ENCODE data around the gene CEP41.

The CEP41 gene

GRCh38 chr7:130421684-130422083 is 19.1 kb downstream of the CEP41 start:
- DNase-seq (ENCODE audit: low read depth in 2 of 3, low spot score in 2 of 3): no peak

DNA sequence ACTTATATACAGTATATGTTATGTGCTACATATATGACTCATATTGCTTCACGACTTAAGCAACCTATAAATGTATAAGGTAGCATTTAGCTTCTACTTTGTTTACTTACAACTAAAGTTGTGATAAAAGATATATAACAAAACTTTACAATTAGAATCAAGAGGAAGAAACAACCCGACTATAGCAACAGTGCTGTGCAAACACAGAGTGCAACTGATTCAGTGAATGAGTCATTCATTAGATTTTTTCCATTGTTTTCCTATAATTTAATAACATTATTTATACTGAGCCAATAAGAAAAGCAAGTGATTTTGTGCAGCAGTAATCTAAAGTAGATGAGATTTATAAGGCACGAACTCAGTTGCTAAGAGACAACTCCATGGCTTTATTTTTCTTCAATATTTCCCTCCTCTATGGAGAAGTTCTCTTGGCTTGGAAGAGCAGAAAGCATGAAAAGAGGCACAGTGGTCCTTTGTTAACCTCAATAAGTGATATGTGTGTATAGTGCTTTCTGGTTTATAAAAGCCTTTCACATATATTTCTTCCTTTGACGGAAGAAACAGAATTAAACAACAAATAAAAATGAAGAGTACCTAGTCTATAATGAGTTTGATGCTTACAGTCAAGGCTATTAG is 19.8 kb downstream of the CEP41 start:
- DNase-seq (ENCODE audit: low read depth in 2 of 3, low spot score in 2 of 3): no peak

DNA sequence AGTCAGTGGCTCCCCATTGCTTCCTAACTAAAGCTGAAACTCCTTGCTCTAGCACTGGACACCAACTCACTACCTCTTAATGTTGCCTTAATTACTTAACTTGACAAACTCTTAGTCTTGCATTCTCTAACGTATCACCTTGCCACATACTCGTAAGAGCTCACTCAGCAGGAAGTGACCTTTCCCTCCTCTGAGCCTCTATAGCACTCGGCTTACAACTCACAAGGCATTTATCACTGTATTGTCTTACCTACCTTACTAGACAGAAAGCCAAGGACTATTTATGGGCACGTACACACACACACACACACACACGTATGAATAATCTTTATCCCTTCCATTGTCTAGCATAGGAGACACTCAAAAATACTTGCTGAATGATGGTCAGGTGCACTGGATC is 21.2 kb downstream of the CEP41 start:
- no peak for DNase-seq (ENCODE audit: low read depth in 2 of 3, low spot score in 2 of 3)

DNA sequence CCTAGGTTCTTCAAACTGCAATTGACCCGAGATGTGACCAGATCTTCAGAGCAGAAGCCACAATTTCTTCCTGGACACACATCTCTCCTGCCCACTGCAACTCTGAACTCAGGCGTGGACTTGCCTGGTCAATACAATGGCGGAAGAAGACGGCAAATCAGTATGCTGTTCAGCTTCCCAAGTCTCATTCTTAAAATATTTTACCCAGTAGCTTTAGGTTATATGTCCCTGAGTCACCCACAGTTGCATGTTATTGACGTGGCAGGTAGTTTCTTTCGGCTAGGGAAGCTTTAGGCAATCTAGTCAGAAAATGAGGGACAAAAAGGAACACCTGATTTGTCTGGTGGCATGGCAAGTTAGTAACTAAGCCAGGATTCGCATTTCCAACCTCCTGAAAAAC is 22.5 kb downstream of the CEP41 start:
- no peak for DNase-seq (ENCODE audit: low read depth in 2 of 3, low spot score in 2 of 3)

DNA sequence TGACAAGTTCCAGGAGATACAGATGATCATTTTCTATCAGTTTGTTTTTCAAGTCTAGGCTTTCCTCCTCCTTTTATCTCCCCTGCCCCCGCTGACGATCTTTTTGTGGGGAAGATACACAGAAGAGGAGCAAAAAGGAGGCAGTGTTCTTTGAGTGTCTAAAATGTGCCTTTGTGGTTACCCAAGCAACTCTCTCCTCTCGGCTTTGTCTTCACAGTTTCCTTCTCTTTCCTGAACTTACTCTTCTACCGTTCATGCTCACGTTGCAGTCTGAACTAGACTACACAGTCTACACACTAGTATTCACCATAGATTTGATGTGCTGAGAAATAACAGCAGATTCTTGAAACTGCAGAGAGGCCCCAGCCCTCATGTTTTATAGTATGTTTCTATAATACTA is 23.6 kb downstream of the CEP41 start:
- DNase-seq (ENCODE audit: low read depth in 2 of 3, low spot score in 2 of 3): no peak

DNA sequence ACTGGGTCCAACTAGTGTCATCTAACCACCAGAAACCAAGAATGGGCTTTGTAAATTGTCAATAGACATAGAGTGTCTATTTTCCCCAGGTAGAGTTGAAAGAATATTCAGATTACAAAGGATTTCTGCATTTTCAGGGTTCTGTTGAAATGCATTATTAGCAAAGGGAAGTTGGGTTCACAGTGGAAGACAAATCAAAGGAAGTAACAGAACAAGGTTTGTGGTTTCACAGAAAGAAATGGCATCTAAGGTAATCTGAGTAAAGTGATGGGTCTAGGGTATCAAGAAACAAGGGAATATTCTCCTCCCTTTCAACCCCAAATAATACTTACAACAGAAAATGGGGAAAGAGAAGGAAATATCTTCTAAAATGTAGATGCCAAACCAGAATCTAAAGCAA is 25.8 kb downstream of the CEP41 start:
- DNase-seq (ENCODE audit: low read depth in 2 of 3, low spot score in 2 of 3): no peak

GRCh38 chr7:130413201-130413600 is 27.6 kb downstream of the CEP41 start:
- DNase-seq (ENCODE audit: low read depth in 2 of 3, low spot score in 2 of 3): no peak

GRCh38 chr7:130410868-130411541 is 29.8 kb downstream of the CEP41 start:
- DNase-seq (ENCODE audit: low read depth in 2 of 3, low spot score in 2 of 3): no peak

DNA sequence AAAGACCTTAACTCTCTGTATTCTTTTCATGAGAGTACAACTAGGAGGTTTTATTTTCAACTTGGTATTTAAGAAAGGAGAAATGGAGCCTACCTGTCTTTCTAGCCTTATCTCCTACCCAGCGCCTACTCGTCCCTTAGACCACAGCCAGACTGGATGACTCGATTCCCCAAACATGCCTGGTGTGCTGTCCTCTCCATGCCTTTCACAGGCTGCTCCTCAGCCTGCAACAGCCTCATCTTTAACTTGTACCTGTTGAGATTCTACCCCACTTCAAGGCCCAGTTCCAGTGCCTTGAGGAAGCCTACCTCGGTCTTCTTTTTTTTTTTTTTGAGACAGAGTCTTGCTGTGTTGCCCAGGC is 31.1 kb downstream of the CEP41 start:
- DNase-seq (ENCODE audit: low read depth in 2 of 3, low spot score in 2 of 3): no peak

DNA sequence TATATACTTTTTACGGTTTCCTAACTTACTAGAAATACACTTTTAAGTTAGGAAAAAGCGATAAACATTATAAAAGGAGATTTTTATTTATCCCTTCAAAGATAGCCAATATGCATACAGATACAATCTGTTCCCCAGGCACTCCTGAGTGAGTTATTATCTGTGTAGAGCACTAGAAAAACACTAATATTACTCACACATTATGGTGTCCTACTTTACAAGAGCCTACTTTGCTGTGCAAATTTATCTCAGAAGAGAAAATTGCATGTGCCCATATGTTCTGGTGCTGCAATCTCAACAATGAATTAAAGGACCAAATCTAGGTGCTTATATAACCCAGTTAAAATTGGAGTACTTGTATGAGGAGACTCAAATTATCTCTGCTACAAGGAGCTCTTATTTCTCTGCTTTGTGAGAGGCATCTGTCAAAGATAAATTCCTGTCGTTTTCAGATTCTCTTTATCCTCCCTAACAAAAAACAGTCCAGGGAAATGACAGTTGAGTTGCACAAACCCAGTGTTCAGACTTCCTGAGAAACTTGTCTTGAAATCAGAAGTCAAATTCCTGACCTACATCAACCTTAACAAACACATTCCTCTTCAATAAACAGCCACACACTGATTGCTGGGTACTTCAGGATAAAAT is 31.6 kb downstream of the CEP41 start:
- no peak for DNase-seq (ENCODE audit: low read depth in 2 of 3, low spot score in 2 of 3)

GRCh38 chr7:130405003-130405402 is 35.8 kb downstream of the CEP41 start:
- DNase-seq (ENCODE audit: low read depth in 2 of 3, low spot score in 2 of 3): no peak

- DNase-seq (ENCODE audit: low read depth in 2 of 3, low spot score in 2 of 3): no peak
These were observed 39.2 kb downstream of the CEP41 start for GRCh38 chr7:130401578-130401977.

GRCh38 chr7:130401101-130401500 is 39.7 kb downstream of the CEP41 start:
- DNase-seq (ENCODE audit: low read depth in 2 of 3, low spot score in 2 of 3): no peak

GRCh38 chr7:130400120-130400572 is 40.7 kb downstream of the CEP41 start:
- no peak for DNase-seq (ENCODE audit: low read depth in 2 of 3, low spot score in 2 of 3)

DNA sequence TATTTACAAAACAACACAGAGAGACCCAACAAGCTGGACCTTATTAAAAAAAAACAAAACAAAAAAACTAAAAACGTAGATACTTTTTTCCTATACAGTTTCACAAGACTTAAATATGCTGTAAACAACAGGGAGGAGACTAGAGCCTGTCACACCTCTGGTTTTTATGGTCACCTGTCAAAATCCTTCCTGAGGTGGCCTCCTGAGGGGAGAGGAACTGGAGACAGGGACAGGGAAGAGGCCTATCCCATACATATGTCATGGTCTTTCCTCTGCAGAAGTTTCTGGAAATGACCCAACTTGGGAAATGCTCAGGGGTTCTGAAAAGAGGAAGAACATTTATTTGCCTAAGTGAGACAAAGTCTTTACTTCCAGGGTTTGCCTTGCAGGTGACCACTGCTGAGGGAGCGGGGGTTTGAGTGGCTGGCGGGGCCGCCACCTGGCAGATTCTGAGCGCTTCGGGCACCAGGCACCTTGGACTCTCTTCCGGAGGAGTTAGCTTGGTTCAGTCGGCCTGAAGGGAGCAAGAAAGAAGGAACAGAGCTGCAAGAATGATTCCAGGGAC is 42.2 kb downstream of the CEP41 start:
- DNase-seq (ENCODE audit: low read depth in 2 of 3, low spot score in 2 of 3): no peak

GRCh38 chr7:130397758-130398073 is 43.1 kb downstream of the CEP41 start:
- no peak for DNase-seq (ENCODE audit: low read depth in 2 of 3, low spot score in 2 of 3)

DNA sequence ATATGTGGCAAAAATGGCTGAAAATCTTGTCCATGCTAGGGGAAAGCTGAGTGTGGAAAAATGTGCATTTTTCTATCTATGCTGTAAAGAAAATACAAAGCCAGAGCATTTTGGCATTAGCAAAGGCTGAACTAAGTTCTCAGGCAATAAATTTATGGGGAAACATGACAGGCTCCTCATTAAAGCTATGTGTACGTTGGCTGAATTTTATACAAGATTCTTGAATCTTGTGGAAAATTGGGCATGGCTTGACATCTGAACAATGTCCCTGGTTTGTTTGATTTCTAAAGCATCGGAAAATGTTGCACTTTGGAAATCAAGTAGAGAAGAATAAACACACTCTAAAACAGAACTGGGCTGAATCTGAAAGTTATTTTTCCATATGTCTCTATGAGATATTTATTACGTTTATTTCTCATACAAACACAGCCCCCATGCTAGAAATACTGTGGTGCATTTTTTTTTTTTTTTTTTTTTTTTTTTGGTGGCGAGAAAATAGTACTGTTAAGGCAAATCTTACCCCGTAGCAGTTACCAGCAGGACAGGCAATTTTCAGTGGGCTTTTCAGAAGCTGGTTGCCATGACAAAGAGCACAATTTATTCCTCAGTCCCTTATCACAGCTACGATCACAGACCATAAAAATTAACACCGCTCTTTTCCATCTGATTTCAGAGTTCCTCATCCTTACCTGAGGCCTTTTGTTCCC is 43.6 kb downstream of the CEP41 start:
- DNase-seq (ENCODE audit: low read depth in 2 of 3, low spot score in 2 of 3): no peak

DNA sequence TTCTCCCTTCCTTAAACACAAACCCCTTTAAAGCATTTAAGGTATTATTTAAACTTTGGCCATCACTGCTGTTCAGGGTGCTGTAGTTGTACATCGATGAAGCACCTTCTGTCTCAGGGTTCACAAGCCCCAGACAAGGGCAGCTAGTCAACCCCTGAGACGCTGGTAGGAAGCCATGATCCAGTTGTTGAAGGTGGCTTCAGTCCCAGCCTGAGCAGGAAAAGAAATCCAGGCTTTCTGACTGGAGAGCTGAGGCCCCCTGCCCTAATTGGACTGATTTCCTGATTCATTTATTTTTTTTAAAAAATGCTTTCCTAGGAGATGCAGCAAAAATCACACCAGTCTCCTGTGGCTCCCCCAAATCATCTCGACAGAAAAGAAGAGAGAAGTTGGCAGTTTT is 44.7 kb downstream of the CEP41 start:
- no peak for DNase-seq (ENCODE audit: low read depth in 2 of 3, low spot score in 2 of 3)

DNA sequence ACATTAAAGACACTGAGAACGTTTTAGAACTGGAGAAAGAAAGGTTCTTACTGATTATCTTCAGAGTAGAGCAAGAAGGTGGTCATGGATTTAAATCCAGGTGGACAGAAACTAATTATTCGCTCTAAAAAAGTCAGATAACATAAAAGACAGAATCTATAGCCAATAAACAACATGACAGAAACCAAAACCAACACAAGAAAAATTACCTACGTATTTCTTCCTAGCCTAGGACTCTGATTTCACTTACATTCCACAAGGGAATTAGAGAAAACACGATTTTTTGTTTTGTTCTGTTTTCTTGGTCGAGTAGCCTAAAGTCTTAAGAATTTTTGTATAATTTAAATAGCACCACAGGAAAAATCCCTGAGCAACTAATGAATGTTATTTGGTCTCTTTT is 45.4 kb downstream of the CEP41 start:
- no peak for DNase-seq (ENCODE audit: low read depth in 2 of 3, low spot score in 2 of 3)

DNA sequence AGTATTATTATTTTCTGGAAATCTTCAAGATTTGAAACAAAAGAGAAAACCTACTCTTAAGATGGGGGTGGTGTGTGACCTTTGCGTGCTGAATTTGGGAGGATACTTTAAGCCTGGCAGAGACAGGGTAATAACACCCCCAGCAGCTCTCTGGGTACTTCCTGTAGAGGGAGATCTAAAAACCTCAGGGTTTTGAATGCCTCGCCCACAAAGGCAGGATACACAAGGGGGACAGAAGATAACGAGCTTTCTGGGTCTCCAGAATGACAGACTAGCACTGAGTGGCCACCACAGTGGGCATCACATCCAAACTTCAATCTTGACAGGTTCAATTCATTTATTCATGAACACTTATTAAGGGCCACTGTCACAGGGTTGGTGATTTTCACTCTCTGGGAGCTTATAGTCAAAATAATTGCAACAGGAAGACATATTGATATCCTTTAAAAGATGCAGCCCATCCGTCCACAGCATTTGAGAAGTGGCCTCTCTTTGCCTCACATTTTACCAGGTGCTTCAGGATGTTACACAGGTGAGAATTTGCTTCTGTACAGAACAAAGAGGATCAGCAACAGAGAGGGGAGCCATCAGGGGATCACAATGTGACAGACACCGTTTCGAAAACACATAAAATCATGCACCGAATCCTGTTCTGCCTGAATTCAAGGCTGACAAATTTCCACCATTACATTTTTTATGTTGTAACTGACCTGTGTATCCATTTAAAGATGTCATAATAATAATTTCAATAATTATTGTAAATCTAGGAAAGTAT is 46.2 kb downstream of the CEP41 start:
- no peak for DNase-seq (ENCODE audit: low read depth in 2 of 3, low spot score in 2 of 3)

GRCh38 chr7:130393841-130394411 is 46.9 kb downstream of the CEP41 start:
- no peak for DNase-seq (ENCODE audit: low read depth in 2 of 3, low spot score in 2 of 3)

Data from activated CD8-positive, alpha-beta memory T cell treated with anti-CD3 and anti-CD28 coated beads for 48 hours (primary cell).